GM19099 (cell line): ENCODE results near the gene TACC2.

Experiments used
- POLR2A ChIP-seq: IDR thresholded peaks from 3 replicates; pipeline ENCODE4 v1.6.1; 2011; ENCODE audit warnings: low read depth; ENCODE audit not compliant: insufficient read length; ENCODE audit errors: extremely low read depth

Gene TACC2

DNA sequence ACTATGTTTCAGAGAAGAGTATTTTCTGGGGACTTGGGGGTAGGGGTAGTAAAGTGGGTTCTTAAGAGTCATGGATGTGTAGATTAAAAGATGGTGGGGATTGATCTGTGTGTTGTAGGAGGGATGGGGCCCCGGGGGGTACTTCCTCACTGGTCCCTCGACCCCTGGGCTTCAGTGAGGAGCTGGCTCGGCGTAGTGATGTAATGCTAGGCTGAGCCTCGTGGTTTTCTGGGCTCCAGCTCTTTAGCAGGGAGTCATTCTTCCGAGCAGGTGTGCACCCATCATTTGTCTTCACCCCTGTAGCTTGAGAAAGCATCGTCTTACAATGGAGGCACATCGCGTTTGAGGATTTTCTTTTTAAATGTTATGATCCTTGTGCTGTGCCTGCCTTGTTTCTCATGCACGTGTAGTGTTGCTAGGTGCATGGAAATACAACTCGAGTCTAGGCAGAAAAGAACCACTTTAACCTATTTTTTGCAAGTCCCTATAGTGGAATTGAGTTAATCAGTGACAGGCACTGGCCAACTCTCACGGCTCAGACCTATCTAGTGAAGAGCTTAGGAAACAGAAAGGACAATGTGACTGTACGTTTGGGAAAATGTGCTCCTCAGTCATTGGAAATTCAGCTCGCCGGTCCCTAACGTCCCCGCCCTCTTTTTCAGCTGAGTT lies 176.0 kb downstream of the TACC2 start:
- no peak for TF ChIP-seq POLR2A

GRCh38 chr10:122165484-122166276 lies 176.7 kb downstream of the TACC2 start:
- no peak for TF ChIP-seq POLR2A

DNA sequence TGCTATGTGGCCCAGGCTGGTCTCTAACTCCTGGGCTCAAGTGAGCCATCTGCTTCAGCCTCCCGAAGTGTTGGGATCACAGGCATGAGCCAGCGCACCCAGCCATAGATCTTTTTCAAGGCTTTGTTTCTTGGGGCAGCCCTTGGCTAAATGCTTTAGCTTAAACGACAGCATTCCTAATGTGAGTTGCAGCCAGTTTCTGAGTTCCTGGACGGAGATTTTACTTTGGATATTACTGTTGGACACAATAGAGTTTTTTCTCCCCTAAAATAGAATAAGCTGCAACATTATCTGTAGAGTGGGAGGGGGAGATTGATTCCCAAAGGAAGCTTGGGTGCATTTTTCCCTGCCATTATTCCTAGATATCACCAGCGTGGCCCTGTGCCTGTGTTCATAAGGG lies 179.1 kb downstream of the TACC2 start:
- TF ChIP-seq POLR2A: no peak

GRCh38 chr10:122168598-122169394 lies 179.8 kb downstream of the TACC2 start:
- TF ChIP-seq POLR2A: no peak

GRCh38 chr10:122170802-122171201 lies 181.8 kb downstream of the TACC2 start:
- no peak for TF ChIP-seq POLR2A

DNA sequence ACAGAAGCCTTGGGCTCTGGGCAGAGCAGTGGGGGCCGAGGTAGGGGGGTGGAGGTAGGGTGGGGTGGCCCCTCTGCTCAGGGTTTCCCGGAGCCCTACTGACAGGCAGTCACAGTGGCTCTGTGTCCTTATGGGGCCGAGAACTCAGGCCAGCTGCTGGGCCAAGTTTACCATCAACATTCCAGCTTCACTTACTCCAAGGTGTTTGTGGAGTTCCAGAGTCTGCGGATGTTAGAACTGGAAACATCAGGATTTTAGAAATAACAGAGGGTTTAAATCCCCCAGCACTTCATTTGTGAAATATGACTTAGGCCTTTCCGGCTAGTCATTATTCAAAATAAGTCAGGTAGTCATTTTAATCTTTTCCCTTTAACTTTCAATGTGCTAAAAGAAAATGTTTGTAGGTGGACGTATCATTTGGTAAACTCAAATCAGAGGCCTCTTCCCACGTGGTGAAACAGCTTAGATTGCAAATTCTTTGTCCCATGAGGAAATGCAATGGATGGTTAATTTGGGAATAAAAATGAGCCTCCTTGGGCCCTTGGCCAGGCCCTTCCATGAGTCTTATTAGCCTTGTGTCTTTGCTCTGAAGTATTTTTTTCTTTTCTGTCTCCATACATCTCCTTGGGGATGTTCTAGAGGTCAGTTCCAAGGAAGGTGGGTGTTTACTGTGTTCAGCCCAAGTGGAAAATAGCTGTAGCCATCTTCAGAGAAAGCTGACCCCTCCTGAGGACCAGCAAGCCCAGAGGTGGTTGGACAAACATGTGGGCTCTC lies 182.5 kb downstream of the TACC2 start:
- no peak for TF ChIP-seq POLR2A

- TF ChIP-seq POLR2A: no peak
These were observed 183.5 kb downstream of the TACC2 start for GRCh38 chr10:122172361-122173008.

- no peak for TF ChIP-seq POLR2A
These were observed 184.4 kb downstream of the TACC2 start for GRCh38 chr10:122173337-122173736.

DNA sequence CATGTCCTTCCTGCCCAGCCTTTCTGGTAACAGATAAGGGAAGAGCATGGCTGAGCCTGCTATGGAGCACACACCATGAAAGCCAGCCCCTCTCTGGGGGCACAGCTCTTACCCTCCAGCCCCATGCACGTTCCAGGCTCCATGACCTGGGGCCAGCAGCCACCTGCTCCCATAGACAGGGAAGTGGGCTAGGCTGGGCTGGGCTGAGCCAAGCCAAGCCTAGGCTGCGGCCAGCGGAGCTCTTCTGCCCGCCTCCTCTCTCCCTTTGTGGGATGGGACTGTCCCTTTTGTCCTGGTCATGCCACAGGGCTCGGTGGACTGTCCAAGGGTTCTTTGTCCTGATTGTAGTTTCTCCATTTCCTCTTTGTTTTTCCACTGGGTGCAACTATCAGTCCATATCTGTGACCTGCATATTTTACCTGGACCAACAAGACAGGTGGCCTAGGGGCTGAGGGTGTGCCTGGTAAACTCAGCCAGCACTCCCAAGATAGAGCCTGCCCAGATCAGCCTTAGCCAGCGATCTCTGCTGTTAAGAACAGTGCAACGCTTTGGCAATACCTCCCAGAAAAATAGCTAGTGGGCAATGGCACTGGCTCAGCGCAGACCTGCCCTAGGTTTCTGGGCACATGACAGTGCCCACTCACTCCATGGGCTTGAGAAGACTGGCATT lies 184.9 kb downstream of the TACC2 start:
- TF ChIP-seq POLR2A: no peak

- no peak for TF ChIP-seq POLR2A
These were observed 187.6 kb downstream of the TACC2 start for GRCh38 chr10:122176232-122177213.

GRCh38 chr10:122178655-122179054 lies 189.7 kb downstream of the TACC2 start:
- TF ChIP-seq POLR2A: no peak

DNA sequence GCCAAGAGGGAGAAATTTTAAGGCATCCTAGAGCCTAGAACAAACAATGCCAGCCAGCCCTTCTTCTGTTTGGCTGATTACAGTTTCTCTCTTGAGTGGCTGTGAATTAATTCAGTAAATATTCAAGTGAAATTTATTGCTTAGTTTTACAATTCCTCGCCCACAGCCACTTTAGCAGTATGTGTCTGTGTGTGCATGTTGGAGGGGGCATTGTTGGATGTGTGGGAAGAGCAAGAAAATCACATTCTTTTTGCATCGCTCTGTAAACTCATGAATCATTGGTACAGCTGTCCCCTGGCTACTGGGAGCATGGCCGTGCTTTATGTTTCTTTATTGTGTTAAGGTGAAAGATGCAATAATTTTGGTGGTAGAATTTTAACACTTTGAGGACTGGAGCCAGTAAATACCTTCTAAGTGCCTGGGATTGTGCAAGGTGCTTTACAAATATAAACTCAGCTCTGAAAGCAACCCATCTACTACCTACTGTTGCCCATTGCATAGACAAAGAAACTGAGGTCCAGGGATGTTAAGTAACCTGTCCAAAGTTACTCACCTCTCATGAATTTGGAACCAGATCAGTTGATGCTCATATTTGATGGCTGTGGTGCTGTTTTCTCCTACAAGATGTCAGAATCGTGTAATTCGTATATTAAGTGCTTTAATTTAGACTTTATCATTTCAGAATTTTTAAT lies 192.2 kb downstream of the TACC2 start:
- TF ChIP-seq POLR2A: no peak
